ENCODE results near the gene SMIM30.

SMIM30 gene

GRCh38 chr7:113076703-113077102, 41.7 kb downstream of the SMIM30 start:
- TF ChIP-seq CTCF (IDR thresholded peaks at IDR 0.05; ENCODE audit: borderline replicate concordance, insufficient read depth, low read depth, low read length): no peak
- no peak overlapping the region for H3K4me3 ChIP-seq (ENCODE audit: low read depth, low read length)

- H3K4me3 ChIP-seq (ENCODE audit: low read depth, low read length): no peak overlapping the region
- no peak for TF ChIP-seq CTCF (IDR thresholded peaks at IDR 0.05; ENCODE audit: borderline replicate concordance, insufficient read depth, low read depth, low read length)
Observed at GRCh38 chr7:113071465-113071864, 46.9 kb downstream of the SMIM30 start.

Data from GM12875 (cell line).